IPS-15b (cell line): ENCODE data around the gene RNF225.

Experiments used
- H3K27me3 ChIP-seq: one replicate; pipeline ENCODE4 v1.6.1; 2013; ENCODE audit warnings: low read length; ENCODE audit not compliant: control insufficient read depth, insufficient read depth
- H3K36me3 ChIP-seq: one replicate; pipeline ENCODE4 v1.6.1; 2013; ENCODE audit warnings: low read length; ENCODE audit not compliant: control insufficient read depth, insufficient read depth
- H3K4me1 ChIP-seq: one replicate; pipeline ENCODE4 v1.6.1; 2013; ENCODE audit warnings: mild to moderate bottlenecking, low read length; ENCODE audit not compliant: control insufficient read depth, insufficient read depth
- H3K4me3 ChIP-seq: one replicate; pipeline ENCODE4 v1.5.1; 2013; ENCODE audit warnings: low read depth, low read length
- H3K9ac ChIP-seq: one replicate; pipeline ENCODE4 v1.6.1; 2013; ENCODE audit warnings: low read depth, mild to moderate bottlenecking, low read length
- H3K9me3 ChIP-seq: one replicate; pipeline ENCODE4 v1.6.1; 2013; ENCODE audit warnings: mild to moderate bottlenecking, low read length; ENCODE audit not compliant: control insufficient read depth, insufficient read depth

Gene RNF225

GRCh38 chr19:58385313-58385890 lies 10.1 kb upstream of the RNF225 start:
- peaks cover 20% of the 10 kb centered on the region for H3K36me3 ChIP-seq
- no peaks in the 10 kb centered on the region for H3K27me3 ChIP-seq
- H3K9ac ChIP-seq, result peak overlapping the region; percentile 92
- H3K4me1 ChIP-seq, result peaks cover 5% of the 10 kb centered on the region
- peak overlapping the region; percentile 98 for H3K4me3 ChIP-seq
- H3K9me3 ChIP-seq, result no peaks in the 10 kb centered on the region

DNA sequence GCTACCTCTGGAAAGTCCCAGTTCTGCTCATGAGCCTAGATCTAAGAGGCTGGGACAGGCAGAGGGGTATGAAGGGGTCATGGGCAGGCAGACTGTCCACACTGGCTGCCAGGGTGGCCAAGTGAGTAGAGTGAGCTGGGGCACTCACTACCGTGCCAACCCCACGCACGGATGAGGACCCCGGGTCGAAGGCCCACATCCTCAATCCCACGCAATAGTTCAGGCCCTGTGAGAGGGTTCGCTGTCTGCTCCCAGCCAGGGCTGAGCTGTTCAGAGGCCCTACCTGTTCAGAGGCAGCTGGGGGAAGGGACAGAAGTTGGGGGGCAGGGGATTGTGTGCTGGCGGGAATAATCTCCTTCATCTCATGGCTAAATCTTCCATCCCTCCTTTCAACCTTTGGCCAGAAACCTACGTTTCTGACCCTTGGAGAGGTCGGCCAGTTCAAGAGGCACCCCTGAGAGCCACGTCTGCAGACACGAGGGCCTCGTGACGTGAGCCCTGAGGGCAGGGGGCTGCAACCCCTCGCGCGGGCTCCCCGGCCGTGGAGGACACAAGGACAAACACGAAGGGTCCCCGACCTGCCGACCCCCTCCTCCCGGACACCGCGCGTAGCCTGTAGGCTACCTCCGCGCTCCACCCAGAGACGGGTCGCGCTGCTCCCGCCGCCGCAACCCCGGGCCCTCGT lies 9.4 kb upstream of the RNF225 start:
- peaks cover 5% of the 10 kb centered on the region for H3K4me1 ChIP-seq
- no peaks in the 10 kb centered on the region for H3K27me3 ChIP-seq
- H3K4me3 ChIP-seq, result peak overlapping the region; percentile 98
- peak overlapping the region; percentile 92 for H3K9ac ChIP-seq
- H3K9me3 ChIP-seq, result no peaks in the 10 kb centered on the region
- peaks cover 25% of the 10 kb centered on the region for H3K36me3 ChIP-seq

- peak within 1 kb of the TSS; percentile 98 for H3K4me3 ChIP-seq
- H3K36me3 ChIP-seq, result peaks cover 31% of the 10 kb centered on the region
- H3K9me3 ChIP-seq, result no peaks in the 10 kb centered on the region
- peak within 1 kb of the TSS; percentile 92 for H3K9ac ChIP-seq
- H3K4me1 ChIP-seq, result peaks cover 5% of the 10 kb centered on the region
- H3K27me3 ChIP-seq, result no peaks in the 10 kb centered on the region
These were observed 8.7 kb upstream of the RNF225 start, which contains the start of gene RPS5 for GRCh38 chr19:58386576-58387337. TSS of gene RPS5 (plus strand) at chr19:58387269. CDS start at chr19:58388138, 869 bp downstream.

- Histone ChIP-seq H3K4me1 (peaks cover 5% of the 10 kb centered on the region), H3K9ac (peak overlapping the region; percentile 87), H3K27me3 (no peaks in the 10 kb centered on the region), H3K9me3 (no peaks in the 10 kb centered on the region), H3K36me3 (peaks cover 37% of the 10 kb centered on the region), H3K4me3 (peak overlapping the region; percentile 98)
These were observed 7.9 kb upstream of the RNF225 start for GRCh38 chr19:58387338-58388174.

DNA sequence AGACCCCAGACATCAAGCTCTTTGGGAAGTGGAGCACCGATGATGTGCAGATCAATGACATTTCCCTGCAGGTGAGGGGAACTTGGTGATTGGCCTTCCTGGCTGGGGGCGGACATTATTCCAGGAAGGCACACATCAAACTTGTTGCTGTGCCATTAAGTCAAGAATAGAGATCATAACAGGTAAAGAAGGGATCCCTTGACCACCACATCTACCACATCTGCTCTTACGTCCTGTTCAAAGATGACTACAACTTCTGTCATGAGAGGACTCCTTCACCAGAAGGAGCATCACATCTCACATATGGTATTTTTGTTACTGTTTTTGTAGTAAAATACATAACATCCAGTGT lies 7.3 kb upstream of the RNF225 start:
- Histone ChIP-seq H3K36me3 (peaks cover 42% of the 10 kb centered on the region), H3K9me3 (no peaks in the 10 kb centered on the region), H3K4me3 (peak overlapping the region; percentile 98), H3K4me1 (peaks cover 5% of the 10 kb centered on the region), H3K9ac (peak overlapping the region; percentile 62), H3K27me3 (no peaks in the 10 kb centered on the region)

DNA sequence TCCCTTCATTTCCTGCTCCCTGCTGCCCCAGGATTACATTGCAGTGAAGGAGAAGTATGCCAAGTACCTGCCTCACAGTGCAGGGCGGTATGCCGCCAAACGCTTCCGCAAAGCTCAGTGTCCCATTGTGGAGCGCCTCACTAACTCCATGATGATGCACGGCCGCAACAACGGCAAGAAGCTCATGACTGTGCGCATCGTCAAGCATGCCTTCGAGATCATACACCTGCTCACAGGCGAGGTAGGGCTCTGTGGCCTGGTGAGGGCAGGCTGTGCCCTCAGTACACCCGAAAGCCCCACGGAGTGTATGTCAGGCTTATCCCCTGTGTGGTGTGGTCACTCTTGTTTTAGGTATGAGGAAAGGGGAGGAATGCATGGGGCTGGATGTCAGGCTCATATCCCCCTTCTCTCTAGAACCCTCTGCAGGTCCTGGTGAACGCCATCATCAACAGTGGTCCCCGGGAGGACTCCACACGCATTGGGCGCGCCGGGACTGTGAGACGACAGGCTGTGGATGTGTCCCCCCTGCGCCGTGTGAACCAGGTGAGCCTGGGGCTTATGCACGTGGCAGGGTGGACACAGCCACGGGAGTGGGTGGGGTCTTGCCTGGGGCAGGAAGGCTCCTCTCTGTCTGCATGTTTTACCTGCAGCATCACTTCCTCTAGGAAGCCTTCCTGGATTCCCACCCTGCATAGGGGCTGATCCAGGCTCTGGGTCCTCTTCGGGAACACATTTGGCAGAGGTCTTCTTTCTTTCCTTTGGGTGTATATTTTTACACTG lies 2.3 kb upstream of the RNF225 start:
- Histone ChIP-seq H3K4me1 (peaks cover 5% of the 10 kb centered on the region), H3K27me3 (peaks cover 14% of the 10 kb centered on the region), H3K4me3 (no peak overlapping the region), H3K9ac (no peak overlapping the region), H3K36me3 (peaks cover 53% of the 10 kb centered on the region), H3K9me3 (no peaks in the 10 kb centered on the region)

DNA sequence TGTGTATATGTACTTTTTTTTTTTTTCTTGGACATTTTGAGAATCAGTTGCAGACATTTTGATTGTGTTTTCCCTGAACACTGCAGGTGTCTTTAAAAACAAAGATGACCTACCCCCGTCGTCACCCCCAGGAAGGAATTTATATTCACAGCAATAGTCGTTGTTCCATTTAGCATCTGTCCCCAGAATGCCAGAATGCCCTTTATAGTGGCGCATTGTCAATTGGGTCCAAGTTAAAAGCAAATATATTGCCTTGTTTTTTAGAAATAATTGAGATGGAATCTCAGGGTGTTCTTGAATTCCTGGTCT lies 1.8 kb upstream of the RNF225 start:
- H3K9me3 ChIP-seq, result no peaks in the 10 kb centered on the region
- peaks cover 2% of the 10 kb centered on the region for H3K4me1 ChIP-seq
- H3K27me3 ChIP-seq, result peaks cover 17% of the 10 kb centered on the region
- no peak overlapping the region for H3K4me3 ChIP-seq
- H3K36me3 ChIP-seq, result peaks cover 49% of the 10 kb centered on the region
- no peak overlapping the region for H3K9ac ChIP-seq

DNA sequence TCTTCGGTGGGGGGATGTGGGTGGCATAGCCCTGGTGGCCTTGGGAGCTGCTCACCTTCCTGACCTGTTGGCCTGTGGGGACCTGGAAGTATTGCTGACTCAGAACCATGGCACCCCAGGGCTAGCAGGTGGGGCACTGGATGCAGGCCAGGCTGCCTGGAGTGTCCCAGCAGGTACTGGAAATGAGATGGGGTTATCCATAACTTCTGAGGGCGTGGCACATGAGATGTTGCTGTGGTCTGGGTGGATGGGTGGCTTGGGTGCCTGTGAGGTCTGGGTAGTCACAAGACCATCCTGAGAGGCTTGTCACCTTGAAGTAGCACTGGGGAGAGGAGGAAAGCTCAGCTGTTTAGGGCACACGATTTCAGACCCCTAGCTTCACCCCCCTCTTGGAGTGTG lies 636 bp upstream of the RNF225 start:
- Histone ChIP-seq H3K4me1 (no peaks in the 10 kb centered on the region), H3K4me3 (no peak overlapping the region), H3K36me3 (peaks cover 45% of the 10 kb centered on the region), H3K27me3 (peaks cover 17% of the 10 kb centered on the region), H3K9ac (no peak overlapping the region), H3K9me3 (no peaks in the 10 kb centered on the region)

GRCh38 chr19:58395979-58396627 lies 647 bp downstream of the RNF225 start:
- Histone ChIP-seq H3K4me3 (peak overlapping the region; percentile 45), H3K9me3 (no peaks in the 10 kb centered on the region), H3K36me3 (peaks cover 35% of the 10 kb centered on the region), H3K27me3 (peaks cover 20% of the 10 kb centered on the region), H3K9ac (peak overlapping the region; percentile 65), H3K4me1 (peaks cover 2% of the 10 kb centered on the region)

DNA sequence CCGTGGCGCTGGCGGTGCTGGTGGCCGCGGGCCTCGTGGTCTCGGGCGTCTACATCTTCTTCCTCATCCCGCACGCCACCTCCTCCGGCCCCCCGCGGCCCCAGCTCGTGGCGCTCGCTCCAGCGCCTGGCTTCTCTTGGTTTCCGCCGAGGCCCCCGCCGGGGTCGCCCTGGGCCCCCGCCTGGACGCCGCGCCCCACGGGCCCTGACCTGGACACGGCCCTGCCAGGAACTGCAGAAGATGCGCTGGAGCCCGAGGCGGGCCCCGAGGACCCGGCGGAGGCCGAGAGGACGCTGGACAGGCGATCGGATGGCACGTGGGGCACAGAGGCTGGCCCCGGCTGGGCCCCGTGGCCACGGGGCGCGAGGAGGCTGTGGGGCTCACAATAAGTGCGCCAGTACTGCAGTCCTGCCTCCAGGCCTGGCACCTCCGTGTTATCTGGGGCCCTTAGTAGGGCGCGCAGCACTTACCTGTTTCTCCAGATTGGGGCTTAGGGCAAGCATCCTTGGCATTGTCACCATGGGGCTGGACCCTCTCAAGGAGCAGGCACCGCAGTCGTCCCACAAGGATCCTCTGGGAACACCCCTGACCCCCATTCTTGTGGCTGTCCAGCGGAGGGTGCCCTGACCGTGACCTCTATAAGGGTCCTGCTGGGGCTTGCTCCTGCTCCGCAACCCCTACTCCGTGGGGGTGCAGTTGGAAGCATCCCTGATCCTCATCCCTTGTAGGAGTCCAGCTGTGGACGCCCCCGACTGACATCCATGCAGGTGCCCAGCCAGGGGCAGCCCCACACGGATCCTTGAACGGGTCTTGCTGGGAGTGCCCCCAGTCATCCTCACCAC lies 1.5 kb downstream of the RNF225 start:
- Histone ChIP-seq H3K4me1 (peaks cover 2% of the 10 kb centered on the region), H3K9me3 (no peaks in the 10 kb centered on the region), H3K27me3 (peaks cover 20% of the 10 kb centered on the region), H3K9ac (peak overlapping the region; percentile 37), H3K36me3 (peaks cover 28% of the 10 kb centered on the region), H3K4me3 (peak overlapping the region; percentile 13)
